Measurements from ENCODE around the gene PDE4D. TPM values are rescaled to one million over a fixed set of nuclear protein-coding genes. Genes with fewer than 3 reads are reported as not detected.

The PDE4D gene
- total RNA-seq, 1 donor from 2014 or later, result 39.2 TPM

DNA sequence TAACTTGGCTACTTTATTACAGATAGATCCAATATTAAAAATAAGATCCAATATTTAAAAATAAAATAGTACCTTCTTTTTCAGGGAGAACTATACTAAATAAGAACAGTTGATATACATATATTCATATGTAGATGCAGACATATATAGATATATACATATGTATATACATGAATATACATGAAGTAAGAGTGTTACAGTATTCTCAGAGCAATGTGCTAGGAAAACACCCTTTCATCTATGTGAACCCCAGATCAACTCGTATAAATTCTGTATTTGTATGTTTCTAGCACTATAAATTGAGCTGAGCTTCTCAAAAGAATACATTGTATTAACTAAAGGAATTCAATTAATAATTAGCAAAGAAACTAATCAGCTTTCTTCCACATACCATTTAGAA lies 287.6 kb downstream of the PDE4D start:
- Histone ChIP-seq H3K27me3 (ENCODE audit: control insufficient read depth, insufficient read depth, low read length) (no peaks in the 10 kb centered on the region), H3K4me3 (ENCODE audit: low read depth, low read length) (no peak overlapping the region), H3K36me3 (ENCODE audit: control insufficient read depth, insufficient read depth, low read length) (no peaks in the 10 kb centered on the region)
- TF ChIP-seq, protein P1, sequence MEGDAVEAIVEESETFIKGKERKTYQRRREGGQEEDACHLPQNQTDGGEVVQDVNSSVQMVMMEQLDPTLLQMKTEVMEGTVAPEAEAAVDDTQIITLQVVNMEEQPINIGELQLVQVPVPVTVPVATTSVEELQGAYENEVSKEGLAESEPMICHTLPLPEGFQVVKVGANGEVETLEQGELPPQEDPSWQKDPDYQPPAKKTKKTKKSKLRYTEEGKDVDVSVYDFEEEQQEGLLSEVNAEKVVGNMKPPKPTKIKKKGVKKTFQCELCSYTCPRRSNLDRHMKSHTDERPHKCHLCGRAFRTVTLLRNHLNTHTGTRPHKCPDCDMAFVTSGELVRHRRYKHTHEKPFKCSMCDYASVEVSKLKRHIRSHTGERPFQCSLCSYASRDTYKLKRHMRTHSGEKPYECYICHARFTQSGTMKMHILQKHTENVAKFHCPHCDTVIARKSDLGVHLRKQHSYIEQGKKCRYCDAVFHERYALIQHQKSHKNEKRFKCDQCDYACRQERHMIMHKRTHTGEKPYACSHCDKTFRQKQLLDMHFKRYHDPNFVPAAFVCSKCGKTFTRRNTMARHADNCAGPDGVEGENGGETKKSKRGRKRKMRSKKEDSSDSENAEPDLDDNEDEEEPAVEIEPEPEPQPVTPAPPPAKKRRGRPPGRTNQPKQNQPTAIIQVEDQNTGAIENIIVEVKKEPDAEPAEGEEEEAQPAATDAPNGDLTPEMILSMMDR (IDR thresholded peaks at IDR 0.05; ENCODE audit: insufficient read depth, low read length, poor library complexity, severe bottlenecking), result no peak
- no peak for DNase-seq (ENCODE audit: low read depth)

DNA sequence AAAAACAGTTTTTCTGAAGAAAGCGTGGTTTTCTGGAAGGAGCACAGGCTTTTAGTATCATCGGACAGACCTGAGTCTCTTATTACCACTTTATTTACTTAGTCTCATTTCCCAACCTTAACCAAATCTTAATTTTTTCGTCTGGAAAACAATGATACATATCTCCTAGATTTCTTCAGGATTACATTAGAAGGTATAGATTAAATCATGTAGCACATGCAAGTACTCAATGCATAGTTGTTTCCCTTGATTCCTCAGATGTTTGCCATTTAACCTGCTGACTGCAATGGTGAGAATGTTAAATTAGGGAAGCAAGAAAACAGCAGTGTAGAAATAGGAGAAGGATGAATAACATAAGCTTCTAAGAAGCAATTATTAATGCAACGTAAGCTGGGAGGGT lies 289.4 kb downstream of the PDE4D start:
- no peak overlapping the region for H3K4me3 ChIP-seq (ENCODE audit: low read depth, low read length)
- H3K27me3 ChIP-seq (ENCODE audit: control insufficient read depth, insufficient read depth, low read length), result no peaks in the 10 kb centered on the region
- no peaks in the 10 kb centered on the region for H3K36me3 ChIP-seq (ENCODE audit: control insufficient read depth, insufficient read depth, low read length)
- no peak for DNase-seq (ENCODE audit: low read depth)
- TF ChIP-seq, protein P1 (IDR thresholded peaks at IDR 0.05; ENCODE audit: insufficient read depth, low read length, poor library complexity, severe bottlenecking), result no peak

DNA sequence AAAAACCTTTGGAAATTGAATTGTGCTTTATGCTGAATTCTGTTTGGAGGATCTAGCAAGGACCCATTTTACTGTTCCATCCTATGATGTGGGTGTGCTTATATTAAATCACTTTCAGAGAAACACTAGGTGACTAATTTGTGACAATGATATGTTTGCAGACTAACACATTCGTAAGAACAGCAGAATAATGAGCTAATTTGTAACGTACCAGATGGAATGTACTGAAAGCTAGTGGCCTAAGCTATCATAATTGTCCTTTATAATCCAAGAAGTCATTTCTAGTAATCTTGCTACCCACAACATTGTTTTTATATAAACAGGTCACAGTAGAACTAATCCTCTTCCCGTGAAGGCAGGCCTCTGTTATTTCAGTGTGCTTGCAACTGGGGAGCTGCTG lies 292.5 kb downstream of the PDE4D start:
- TF ChIP-seq, protein P1 (IDR thresholded peaks at IDR 0.05; ENCODE audit: insufficient read depth, low read length, poor library complexity, severe bottlenecking), result no peak
- Histone ChIP-seq H3K27me3 (ENCODE audit: control insufficient read depth, insufficient read depth, low read length) (no peaks in the 10 kb centered on the region), H3K36me3 (ENCODE audit: control insufficient read depth, insufficient read depth, low read length) (no peaks in the 10 kb centered on the region), H3K4me3 (ENCODE audit: low read depth, low read length) (no peak overlapping the region)
- no peak for DNase-seq (ENCODE audit: low read depth)

DNA sequence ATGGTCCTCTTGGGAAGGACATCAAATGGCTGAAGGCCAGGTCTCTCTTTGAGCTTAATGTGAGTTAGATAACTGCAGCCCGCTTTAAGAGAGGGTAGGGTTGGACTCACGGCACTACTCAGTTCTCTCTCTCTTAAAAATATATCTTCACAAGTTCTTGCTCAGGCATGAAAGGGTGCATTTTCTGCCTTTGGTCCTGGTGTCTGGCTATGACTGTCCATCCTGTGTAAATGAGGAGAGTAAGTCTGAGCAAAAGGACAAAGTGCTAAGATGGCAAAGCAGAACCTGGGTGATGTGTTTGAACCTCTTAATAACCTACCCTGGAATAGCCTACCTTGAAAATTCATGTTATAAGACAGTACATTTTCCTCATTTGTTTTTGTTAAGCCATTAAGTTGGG lies 293.4 kb downstream of the PDE4D start:
- Histone ChIP-seq H3K27me3 (ENCODE audit: control insufficient read depth, insufficient read depth, low read length) (no peaks in the 10 kb centered on the region), H3K36me3 (ENCODE audit: control insufficient read depth, insufficient read depth, low read length) (no peaks in the 10 kb centered on the region), H3K4me3 (ENCODE audit: low read depth, low read length) (no peak overlapping the region)
- no peak for DNase-seq (ENCODE audit: low read depth)
- TF ChIP-seq, protein P1 (IDR thresholded peaks at IDR 0.05; ENCODE audit: insufficient read depth, low read length, poor library complexity, severe bottlenecking), result no peak

DNA sequence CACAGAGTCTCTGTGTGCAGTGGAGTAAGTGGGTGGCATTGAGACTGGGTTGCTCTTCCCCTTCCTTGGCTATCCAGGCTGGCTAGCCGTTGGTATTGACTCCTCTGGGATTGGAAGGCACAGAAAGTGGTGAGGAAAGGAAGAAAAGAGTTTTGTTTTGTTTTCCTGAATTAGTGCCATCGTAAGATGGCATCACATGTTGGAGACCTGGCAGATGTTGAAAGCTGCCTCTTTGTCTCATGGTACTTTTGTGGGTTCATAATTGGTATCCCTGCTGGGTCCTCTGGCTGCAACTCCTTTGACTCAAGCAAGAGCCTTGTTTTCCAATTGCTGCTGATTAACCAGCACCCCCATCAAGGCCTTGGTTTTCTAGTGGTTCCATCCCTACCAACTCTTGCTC lies 293.8 kb downstream of the PDE4D start:
- Histone ChIP-seq H3K4me3 (ENCODE audit: low read depth, low read length) (no peak overlapping the region), H3K36me3 (ENCODE audit: control insufficient read depth, insufficient read depth, low read length) (no peaks in the 10 kb centered on the region), H3K27me3 (ENCODE audit: control insufficient read depth, insufficient read depth, low read length) (no peaks in the 10 kb centered on the region)
- TF ChIP-seq, protein P1 (IDR thresholded peaks at IDR 0.05; ENCODE audit: insufficient read depth, low read length, poor library complexity, severe bottlenecking), result no peak
- DNase-seq (ENCODE audit: low read depth), result no peak

DNA sequence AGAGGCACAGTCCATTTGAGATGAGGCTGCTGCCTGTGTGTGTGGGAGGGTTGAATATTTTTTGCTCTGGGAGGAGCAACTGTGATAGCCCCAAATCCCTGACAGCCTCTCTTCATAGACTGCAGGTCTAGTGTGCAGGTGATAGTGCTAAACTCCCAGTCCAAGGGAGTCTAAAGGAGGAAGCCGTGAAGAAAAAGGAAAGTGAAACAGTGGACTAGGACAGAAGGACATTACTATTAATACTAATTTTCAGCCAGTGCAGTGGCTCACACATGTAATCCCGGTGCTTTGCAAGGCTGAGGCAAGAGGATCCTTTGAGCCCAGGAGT lies 295.0 kb downstream of the PDE4D start:
- TF ChIP-seq, protein P1 (IDR thresholded peaks at IDR 0.05; ENCODE audit: insufficient read depth, low read length, poor library complexity, severe bottlenecking), result no peak
- H3K4me3 ChIP-seq (ENCODE audit: low read depth, low read length), result no peak overlapping the region
- H3K27me3 ChIP-seq (ENCODE audit: control insufficient read depth, insufficient read depth, low read length), result no peaks in the 10 kb centered on the region
- no peak for DNase-seq (ENCODE audit: low read depth)
- H3K36me3 ChIP-seq (ENCODE audit: control insufficient read depth, insufficient read depth, low read length), result no peaks in the 10 kb centered on the region

Data from kidney epithelial cell (primary cell).